Measurements from ENCODE around the gene MIDN. TPM values are rescaled to one million over a fixed set of nuclear protein-coding genes. Genes with fewer than 3 reads are reported as not detected.
"Not testable (repeated sequence)": the region's sequence is repeated elsewhere in the genome, so short reads cannot be mapped to it uniquely, and the experiment has no call there.

The MIDN gene
- total RNA-seq, 1 donor from 2014 or later = 22.1 TPM

DNA sequence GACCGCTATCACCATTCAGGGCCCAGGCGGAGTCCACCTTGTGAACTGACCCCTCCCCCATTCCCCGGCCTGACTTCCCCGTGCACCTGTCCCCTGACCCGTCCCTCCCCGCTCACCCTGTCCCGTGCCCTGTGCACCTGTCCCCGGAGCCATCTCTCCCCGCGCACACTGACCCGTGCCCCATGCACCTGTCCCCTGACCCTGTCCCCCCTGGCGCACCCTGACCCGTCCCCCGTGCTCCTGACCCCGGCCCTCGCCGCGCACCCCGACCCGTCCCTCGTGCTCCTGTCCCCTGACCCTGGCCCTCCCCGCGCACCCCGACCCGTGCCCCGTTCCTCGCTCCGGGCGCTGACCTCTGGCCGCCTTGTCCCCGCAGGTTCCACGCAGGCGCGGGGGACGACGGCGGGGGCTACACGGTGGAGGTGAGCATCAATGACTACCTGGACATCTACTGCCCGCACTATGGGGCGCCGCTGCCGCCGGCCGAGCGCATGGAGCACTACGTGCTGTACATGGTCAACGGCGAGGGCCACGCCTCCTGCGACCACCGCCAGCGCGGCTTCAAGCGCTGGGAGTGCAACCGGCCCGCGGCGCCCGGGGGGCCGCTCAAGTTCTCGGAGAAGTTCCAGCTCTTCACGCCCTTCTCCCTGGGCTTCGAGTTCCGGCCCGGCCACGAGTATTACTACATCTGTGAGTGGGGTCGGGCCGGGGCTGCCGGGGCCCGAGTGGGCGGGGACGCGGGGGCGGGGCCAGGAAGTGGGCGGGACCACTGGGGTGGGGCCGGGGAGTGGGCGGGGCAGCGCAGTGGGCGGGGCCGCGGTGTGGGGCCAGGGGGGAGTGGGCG lies 47.0 kb downstream of the MIDN start:
- peak; percentile 22 for DNase-seq

DNA sequence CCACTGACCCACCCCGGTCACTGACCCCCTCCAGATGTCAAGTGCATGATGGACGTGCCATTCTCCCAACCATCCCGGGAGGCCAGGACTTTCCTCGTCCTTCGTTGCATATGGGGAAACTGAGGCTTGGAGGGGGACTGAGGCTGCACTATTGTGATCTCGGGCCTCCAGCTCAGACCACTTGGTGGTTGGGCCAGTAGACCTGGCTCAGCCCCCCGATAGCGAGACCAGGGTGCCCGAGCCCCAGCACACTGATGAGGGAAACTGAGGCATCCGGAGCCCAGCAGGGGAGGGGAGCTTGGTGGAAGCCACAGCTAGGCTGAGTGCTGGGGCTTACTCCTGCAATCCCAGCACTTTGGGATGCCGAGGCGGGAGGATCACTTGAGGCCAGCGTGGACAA lies 47.7 kb downstream of the MIDN start:
- DNase-seq = no peak

DNA sequence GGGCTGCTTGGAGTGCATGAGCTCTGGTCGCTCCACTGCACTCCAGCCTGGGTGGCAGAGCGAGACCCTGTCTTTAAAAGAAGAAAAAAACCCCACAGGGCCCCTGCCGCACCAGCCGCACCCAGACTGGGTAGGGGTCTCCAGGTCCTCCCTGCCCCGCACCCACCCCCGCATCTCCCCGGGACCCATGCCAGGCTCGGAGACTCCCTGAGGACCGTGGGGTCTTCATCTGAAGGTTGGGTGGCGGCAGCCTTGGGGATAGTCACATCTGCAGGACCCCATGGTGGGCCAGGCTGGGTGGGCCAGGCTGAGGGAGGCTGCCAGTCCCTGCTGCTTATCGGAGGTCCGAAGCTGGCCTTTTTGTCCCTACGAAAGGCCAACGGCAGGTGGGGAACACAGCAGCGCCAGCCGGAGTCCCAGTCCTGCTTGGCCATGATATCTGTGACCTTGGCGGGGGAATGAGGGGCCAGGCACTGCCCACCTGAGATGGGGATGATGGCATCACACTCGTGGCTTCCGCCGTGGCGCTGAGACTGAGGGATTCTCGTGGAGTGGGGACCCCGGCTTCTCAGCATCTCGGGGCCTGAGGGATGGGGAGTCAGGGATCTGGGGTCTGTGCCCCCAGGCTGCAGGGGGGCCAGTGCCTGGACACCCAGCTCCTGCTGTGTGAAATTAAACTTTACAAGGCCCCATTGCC lies 48.3 kb downstream of the MIDN start:
- DNase-seq = no peak

DNA sequence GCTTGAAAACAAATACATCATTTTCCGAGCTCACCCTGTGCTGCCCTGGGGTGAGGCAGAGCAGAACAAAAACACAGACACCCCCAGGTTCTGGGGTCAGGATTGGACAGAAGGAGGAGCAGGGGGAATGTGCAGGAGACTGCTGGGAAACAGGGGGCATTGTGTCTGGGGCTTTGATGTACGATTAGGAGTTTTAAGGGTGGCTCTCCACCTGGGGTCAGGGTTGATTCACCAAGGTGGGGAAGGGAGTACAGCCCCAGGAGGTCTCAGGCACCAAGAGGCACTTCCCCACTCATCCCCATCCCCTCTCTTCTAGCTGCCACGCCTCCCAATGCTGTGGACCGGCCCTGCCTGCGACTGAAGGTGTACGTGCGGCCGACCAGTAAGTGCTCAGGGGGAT lies 49.9 kb downstream of the MIDN start:
- DNase-seq = no peak

DNA sequence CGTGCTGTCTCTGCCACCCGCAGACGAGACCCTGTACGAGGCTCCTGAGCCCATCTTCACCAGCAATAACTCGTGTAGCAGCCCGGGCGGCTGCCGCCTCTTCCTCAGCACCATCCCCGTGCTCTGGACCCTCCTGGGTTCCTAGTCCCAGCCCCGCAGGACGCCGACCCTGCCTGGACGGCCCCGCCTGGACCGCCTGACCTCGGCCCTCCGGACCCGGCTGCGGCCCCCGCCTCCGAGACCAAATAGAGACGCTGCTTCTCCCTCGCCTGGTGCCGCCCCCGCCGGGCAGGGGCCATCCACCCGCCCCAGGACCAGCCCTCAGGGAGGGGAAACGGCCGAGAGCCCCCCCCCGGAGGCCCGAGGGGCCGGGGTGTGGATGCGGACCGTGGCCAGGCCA lies 51.4 kb downstream of the MIDN start:
- no peak for DNase-seq

DNA sequence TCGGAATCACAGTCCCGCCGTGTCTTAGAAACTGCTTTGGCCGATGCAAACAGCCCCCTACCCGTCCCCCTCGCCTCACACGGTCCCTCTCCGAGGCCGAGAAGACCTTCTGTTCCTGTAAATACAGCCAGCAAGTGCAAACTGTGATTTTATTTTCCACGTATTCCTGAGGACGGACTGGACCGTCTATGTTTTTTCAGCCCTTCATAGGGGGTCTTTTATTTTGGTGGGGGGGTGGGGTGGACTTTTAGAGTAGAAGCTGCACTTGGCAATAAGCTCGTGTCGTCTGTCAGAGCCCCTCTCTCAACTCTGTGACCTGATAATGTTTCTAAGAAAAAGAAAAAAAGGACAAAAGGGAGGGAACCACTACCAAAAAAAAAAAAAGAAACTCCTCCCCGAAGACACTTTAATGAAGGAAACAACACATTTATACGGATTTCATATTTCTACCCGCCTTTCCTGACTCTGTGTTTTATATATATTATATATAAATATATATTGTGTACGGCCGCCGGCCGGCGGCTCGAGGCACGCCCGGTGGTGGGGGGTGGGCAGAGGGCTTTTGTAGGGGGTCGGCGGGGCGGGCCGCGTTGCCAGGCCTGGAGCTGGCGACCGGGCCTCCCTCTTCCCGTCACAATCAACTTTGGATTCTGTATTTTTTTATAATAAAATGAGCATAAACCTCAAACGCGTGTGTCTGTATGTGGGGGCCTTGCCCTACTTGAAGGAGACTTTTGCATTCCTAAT lies 52.5 kb downstream of the MIDN start:
- no peak for DNase-seq

DNA sequence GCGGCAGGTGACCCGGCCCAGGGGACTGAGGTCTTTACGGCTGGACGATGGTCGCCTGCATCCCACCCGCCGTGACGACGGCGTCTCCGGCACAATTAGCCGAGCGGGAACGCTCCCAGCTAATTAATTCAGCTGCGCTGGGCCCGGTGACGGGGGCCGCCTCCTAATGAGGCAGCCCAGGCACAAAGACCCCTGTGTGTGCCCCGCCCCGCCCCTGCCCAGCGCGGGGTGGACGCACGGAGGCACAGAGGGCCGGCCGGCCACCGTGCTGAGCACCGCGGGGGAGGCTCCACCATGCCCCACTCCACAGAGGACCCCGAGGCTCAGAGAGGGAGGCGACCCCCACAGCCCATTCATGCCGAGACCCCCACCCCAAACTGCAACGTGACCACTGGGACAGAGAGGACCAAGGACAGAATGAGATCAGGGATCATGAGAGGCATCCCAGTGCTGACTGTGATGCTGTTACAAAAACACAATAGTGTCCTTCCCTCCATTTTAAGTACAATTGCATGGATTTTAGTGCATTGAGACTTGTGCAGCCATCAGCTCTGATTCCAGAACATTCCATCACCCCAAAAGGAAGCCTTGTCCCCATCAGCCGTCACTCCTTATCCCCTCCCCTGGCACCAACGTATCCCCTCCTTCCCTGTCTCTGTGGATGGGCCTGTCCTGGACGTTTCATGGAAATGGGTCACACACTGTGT lies 54.3 kb downstream of the MIDN start:
- DNase-seq = no peak

DNA sequence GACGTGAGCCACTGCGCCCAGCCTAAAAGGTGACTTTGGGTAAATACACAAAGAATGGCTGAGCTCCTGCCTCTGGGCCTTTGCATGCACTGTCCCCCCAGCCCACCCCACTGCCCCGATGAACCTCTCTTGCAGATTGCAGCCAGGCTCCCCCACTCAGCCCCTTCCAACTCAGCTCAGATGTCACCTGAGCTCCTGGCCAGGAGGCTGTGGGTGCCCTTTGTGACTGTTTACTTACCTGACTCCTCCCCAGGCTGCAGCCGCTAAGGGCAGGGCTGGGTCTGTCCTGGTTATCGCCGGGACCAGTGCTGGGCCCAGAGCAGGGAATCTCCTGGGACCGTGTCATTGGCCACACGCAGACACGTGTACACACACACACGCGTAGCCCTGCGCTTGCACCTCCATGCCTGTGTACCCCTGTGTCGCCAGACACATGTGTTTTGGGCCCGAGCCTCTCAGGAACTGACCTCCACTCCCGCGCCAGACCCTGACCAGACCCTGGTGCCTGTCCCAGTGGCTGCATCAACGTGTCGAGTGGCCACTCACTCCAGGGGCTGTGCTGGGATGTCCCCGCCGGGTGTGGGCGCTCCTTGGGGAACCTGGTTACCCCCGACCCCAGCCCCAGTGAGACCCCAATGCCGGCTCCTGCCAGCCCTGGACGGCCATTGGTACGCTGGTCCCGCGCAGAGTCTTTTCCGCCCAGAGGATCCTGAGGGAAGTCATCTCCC lies 56.0 kb downstream of the MIDN start:
- DNase-seq = no peak

DNA sequence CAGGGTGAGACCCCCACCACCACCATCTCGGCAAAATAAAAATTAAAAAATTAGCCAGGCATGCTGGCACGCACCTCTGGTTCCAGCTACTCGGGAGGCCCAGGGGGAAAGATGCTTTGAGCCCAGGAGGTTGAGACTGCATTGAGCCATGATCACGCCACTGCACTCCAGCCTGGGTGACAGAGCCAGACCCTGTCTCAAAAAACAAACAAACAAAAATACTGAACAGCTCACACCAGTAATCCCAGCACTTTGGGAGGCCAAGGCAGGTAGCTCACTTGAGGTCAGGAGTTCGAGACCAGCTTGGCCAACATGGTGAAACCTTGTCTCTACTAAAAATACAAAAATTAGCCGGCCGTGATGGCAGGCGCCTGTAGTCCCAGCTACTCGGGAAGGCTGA lies 57.0 kb downstream of the MIDN start:
- not testable (repeated sequence) for DNase-seq

DNA sequence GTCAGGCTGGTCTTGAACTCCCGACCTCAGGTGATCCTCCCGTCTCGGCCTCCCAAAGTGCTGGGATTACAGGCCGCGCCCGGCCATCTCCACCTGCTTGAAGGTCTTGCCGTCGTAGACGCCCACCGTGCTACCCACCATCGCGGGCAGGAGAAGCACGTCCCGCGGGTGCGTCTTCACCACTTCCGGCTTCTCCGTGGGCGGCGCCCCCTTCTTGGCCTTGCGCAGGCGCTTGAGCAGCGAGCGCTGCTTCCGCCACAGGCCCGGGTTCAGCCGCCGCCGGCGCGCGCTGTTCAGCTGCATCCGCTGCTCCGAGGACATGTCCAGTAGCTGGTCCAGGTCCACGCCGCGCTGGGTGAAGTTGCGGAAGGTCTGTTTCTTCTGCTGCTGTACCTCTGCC lies 58.9 kb downstream of the MIDN start:
- no peak for DNase-seq

DNA sequence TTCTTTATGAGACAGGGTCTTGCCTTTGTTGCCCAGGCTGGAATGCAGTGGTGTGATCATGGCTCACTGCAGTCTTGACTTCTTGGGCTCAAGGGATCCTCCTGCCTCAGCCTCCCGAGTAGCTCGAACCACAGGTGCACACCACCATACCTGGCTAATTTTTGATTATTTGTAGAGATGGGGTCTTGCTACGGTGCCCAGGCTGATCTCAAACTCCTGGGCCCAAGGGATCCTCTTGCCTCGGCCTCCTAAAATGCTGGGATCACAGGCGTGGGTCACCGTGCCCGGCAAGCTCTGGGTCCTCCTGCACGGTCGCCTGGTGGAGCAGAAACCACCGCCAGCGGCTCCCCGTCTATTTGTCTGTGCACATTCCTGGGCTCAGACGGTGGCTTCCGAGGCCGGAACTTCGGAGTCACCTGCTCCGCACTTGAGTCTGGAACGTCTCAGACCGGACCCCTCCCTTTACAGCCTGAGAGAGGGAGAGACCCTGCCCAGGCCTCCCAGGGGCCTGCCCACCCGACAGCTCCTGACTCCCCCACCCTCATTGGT lies 59.4 kb downstream of the MIDN start:
- no peak for DNase-seq

DNA sequence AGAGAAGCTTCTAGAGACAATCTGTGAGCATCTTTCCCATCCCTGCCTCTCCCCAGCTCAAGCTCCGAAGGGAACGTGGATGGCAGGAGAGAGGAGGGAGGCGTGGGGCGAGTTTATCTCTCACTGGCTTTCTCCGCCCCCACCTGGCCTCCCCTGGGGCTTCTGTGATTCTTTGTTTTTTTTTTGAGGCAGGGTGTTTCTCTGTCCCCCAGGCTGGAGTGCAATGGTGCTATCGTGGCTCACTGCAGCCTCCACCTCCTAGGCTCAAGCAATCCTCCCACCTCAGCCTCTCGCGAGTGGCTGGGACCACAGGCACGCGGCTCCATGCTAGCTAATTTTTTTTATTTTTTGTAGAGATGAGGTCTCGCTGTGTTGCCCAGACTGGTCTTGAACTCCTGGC lies 60.3 kb downstream of the MIDN start:
- no peak for DNase-seq

Other genes with a start within 250 kb of the MIDN start
- 0.28 and 1.0 TPM in 2 replicates for gene GRIN3B, start 248.2 kb upstream of the MIDN start, total RNA-seq
- 67.2 and 78.9 TPM in 2 replicates for gene TMEM259, start 227.5 kb upstream of the MIDN start, total RNA-seq
- not detected in 2 replicates for gene RNU6-2, start 227.1 kb upstream of the MIDN start, total RNA-seq
- 108 and 253 TPM in 2 replicates for gene CNN2, start 222.0 kb upstream of the MIDN start, total RNA-seq
- gene ABCA7, start 208.5 kb upstream of the MIDN start, total RNA-seq = 9.4 and 10.0 TPM in 2 replicates
- 40.3 and 55.5 TPM in 2 replicates for gene ARHGAP45, start 181.4 kb upstream of the MIDN start, total RNA-seq
- gene POLR2E, start 153.2 kb upstream of the MIDN start, total RNA-seq = 71.5 and 193 TPM in 2 replicates
- 281 and 591 TPM in 2 replicates for gene GPX4, start 144.6 kb upstream of the MIDN start, total RNA-seq
- 37.1 and 52.2 TPM in 2 replicates for gene SBNO2, start 74.3 kb upstream of the MIDN start, total RNA-seq
- 107 and 108 TPM in 2 replicates for gene STK11, start 42.8 kb upstream of the MIDN start, total RNA-seq
- gene CBARP, start 10.6 kb upstream of the MIDN start, total RNA-seq = 2.7 and 2.8 TPM in 2 replicates
- gene ATP5F1D, start 6.8 kb upstream of the MIDN start, total RNA-seq = 19.9 and 31.1 TPM in 2 replicates
- 83.1 and 192 TPM in 2 replicates for gene CIRBP, start 20.7 kb downstream of the MIDN start, total RNA-seq
- gene FAM174C, start 26.9 kb downstream of the MIDN start, total RNA-seq = 22.0 and 25.0 TPM in 2 replicates
- not detected in 2 replicates for gene EFNA2, start 37.3 kb downstream of the MIDN start, total RNA-seq
- gene NDUFS7, start 135.3 kb downstream of the MIDN start, total RNA-seq = 98.8 and 104 TPM in 2 replicates
- gene GAMT, start 153.0 kb downstream of the MIDN start, total RNA-seq = 10.7 and 14.8 TPM in 2 replicates
- gene DAZAP1, start 159.0 kb downstream of the MIDN start, total RNA-seq = 58.0 and 104 TPM in 2 replicates
- gene RPS15, start 189.8 kb downstream of the MIDN start, total RNA-seq = 380 and 637 TPM in 2 replicates
- 0.23 and 0.34 TPM in 2 replicates for gene APC2, start 201.5 kb downstream of the MIDN start, total RNA-seq
- 22.0 and 28.1 TPM in 2 replicates for gene C19orf25, start 230.6 kb downstream of the MIDN start, total RNA-seq
- 0.68 and 1.1 TPM in 2 replicates for gene PCSK4, start 241.8 kb downstream of the MIDN start, total RNA-seq
- 0.34 and 1.0 TPM in 2 replicates for gene REEP6, start 242.6 kb downstream of the MIDN start, total RNA-seq